GM21825 (cell line): ENCODE measurements around the gene GAS7.

ENCODE experiments used
- ATAC-seq: cut with Tn5 transposase; IDR thresholded peaks from one replicate; pipeline ENCODE4 v1.9.1; 2021; ENCODE audit warnings: mild to moderate bottlenecking, moderate library complexity; ENCODE audit not compliant: unreplicated experiment

The GAS7 gene

DNA sequence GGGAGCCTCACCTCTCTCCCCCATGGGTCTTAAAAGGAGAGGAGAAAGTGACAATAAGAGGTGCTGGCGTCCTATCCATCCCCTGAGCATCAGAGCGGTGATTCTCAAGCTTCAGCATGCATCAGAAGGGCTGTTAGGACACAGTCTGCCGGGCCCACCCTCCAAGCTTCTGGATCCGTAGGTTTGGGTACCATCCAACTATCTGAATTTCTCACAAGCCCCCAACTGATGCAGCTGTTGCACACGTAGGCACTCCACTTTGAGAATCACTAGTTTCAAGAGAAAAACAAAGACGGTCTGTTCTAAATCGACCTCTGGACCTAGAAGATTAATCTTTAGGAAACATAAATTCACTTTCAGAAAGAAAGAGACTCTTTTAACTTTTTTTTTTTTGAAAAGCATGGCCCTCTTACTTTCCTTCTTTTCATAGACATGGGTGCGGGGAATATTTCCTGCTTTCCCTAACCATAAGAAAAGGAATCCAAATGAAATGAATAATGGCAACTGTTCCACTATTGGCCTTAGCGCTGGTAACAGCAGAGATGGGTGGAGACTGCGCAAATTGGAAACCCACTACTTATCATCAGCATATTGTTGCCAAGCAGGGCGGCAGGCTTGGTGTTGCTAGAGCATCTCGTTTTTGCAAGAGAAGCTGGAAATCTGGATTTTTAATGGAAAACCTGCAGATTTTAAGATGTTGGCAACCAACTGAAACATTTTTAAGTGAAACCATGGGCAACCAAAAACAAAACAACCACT is 144.4 kb downstream of the GAS7 start:
- ATAC-seq = no peak

DNA sequence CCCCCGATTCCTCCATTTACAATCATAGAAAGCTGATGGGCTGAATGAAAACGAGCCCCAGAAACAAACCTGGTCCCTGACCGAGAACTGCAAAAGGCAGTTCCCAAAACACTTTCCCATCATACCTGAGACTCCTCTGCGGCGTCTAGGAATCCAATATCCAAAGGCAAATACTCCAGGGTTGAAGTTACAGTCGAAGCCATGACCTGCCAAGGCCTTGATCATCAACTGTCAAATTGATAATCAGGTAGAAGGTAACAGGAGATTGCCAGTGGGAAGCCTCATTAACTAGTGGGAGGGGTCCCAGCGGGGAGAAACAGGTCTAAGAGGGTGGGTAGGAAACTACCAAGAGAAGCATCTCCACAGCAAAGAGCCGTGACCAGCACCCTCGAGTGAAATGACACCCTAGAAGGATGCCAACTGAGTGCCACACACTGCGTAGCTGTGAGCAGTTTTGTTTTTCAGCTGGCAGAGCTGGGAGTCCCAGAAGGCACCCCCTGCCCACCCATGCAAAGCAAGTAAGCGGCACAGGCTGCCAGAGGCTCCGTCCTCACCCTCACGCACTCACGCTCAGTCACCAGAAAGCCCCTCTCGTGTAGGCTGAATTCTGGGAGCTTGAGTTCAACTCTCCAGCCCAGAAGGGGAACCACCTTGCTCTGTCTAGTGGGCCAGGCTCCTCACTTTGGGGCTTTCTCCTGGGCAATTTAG is 146.1 kb downstream of the GAS7 start:
- no peak for ATAC-seq

DNA sequence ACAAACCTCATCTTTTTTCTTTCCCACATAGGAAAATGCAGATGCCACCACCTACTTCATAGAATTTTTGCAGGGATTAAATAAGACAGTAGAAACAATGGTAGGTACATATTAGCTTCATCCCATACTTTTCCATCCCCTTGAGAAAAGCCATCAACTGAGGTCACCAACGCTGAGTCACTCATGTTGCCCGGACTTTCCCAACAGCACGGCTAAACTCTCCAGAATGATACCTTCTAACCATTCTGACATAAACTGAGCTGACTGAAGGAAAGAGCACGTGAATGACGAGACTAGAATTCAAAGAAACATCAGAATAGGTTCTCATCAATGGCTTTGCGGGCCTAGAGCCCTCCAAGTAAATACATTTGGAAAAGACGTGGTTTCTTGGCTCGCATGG is 147.3 kb downstream of the GAS7 start:
- ATAC-seq = peak; percentile 9

DNA sequence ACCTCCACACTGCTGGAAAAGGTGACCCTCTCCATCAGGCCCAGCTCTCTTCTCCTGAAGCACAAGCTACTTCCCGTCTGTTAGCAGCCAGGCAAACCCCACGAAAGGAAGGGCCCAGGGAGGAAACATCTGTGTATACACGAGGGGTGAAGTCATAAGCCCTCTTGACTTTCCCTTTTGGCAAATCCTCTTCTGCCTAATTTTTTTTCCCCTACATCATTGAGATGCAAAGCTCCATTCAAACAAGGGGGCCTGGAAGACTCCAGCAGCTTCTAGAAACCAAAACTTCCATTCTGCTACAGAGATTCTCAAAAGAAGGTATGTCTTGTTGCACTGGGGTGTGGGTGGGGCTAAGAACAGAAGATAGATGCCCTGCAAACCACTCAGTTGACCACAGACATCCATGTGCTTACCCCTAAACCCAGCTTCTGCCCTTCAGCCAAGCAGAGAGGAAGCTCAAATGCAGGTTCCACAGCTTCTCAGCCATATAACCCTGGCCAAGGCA is 147.8 kb downstream of the GAS7 start:
- peak; percentile 45 for ATAC-seq

DNA sequence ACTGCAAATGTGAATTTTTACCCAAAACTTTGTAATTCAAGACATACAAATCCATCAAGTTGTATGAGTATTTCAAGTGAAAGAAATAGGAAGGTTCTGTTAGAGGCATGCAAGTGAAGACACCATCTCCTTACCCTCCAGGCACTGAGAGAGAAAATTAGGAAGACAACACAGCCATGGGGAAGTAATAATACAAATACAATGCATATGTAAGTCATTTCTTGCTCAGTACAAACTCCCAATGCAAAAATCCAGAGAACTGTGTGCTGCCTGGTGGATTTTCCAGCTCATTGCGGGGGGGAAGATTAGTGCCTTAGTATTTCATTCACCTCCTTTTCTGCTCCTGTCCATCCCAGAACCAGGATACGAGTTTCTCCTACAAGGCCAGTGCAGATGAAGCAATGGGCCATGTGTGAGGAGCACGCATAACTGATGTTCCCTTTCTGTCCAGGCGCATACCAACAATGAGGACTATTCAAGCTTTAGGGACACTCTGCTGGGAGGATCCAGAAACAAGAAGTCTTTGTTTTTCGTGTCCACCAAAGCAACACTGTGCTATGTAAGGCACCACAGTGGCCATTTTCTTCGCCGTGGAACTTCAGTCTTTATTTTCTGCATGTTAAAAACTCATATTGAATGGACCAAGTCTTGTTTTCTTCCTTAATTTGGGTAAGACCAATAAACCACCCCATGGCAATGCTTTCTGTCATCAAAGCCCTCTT is 149.6 kb downstream of the GAS7 start:
- no peak for ATAC-seq

DNA sequence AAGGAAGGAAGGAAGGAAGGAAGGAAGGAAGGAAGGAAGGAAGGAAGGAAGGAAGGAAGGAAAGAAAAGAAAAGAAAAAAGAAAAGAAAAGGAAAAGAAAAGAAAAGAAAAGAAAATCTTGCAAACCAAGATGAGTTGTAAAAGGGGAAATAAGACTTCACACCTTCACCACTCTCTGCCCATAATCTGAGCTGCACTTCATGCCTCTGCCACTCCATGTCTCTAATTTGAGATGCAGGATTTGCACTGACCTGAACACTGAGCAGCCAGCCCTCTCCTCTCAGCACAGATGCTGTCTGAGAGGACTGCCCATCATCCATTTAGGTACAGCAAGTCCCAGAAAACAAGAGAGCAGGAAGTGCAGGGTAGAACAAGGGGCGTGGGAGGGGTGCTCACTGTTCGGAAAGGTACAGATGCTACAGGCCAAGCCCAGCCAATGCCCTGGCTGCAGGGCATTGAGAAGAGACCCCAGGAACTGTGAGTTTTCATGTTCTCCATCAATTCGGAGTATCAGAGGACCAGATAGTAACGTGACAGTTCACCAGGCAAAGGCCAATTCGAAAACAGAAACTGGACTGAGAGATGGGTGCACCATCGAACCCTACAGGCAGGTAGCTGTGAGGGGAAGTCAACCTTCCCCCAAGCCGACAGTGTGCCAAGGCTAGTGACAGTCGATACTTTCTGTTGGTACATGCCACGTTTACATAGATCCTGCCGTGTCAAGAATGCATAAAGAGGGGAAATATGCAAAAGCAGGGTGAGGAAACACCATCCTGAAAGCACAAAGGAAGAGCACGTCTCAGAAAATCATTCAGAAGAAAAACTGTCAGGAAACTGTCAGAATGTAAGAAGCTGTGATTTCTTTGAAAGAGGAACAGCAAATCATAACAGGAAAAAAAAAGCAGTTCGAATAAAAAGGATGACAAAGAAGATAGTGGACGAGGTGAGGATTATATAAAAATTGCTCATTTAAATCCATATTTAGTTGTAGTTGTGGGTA is 151.3 kb downstream of the GAS7 start:
- ATAC-seq = peak; percentile 34

DNA sequence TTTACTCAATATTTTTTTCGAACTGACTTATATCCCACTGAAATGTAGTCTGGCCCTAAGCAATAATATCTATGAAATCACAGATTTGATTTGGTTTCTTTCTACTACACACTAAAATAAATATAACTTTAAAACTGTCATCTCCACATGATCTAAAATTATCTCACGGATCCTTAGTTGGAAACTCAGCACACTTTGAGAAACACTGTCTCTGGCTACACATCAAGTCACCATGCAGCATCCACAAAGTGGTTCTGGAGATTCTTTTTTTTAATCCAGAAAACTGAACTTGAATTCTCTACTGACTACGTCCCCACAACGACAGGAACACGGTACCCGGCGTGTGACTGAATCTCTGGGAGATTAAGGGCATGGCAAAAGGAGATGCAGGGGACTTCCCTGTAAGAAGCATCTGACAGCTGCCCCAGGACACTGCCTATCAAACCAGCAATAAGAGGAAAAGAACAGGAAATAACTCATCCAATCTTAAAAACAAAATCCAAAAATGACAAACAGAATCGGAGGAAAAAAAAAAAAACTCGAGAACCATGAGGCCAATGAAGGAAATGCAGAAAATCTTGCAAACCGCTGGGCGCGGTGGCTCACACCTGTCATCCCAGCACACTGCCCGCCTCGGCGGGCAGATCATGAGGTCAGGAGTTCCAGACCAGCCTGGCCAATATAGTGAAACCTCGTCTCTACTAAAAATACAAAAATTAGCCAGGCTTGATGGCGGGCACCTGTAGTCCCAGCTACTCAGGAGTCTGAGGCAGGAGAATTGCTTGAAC is 152.3 kb downstream of the GAS7 start:
- no peak for ATAC-seq

DNA sequence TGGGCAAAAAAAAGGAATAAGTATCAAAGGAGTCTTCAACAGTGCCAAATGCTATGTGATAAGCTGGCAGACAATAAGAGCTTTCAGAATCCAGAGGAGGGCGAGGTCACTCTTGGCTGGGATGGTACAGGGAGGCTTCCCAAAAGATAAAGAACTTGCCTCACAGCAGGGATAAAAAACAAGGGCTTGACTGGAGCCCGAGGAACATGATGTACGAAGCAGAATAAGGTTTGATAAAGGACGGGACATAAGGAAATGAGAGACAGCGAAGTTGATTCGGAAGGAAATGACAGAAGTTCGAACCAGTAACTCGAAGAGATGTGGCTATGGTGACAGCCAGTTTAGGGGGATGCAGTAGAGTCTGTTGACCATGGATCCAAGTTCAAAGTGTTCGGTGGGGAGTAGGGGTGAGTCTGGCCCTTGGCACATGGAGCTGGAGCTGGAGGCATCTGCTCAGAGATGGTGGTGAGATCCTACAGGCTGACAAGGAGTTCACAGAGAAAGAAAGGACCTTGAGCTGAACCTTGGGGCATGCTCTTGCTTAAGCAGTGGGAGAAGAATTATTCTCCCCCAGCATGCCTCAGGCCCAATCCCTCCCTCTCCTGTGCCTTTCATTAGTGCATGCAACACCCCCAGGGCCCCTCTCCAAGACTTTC is 155.7 kb downstream of the GAS7 start:
- no peak for ATAC-seq

DNA sequence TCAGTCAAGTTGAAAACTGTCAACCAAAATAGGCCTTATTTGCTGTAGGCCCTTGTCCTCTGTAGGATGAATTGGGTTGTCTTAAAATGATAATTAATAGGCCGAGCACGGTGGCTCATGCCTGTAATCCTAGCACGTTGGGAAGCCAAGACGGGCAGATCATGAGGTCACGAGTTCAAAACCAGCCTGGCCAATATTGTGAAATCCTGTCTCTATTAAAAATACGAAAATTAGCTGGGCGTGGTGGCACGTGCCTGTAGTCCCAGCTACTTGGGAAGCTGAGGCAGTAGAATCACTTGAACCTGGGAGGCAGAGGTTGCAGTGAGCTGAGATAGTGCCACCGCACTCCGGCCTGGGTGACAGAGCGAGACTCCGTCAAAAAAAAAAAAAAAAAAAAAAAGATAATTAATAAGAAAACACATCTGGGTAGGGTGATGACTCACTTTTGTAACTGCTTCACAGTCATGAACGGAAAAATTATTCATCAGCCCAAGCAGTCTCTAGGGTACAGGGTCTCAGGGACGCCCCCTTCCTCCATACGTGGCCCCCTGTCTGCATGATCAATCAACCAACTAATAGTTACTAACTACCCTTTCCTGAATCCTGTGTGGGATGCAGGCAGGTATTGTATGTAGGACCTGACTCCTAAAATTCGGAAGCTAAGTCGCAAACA is 156.4 kb downstream of the GAS7 start:
- peak; percentile 36 for ATAC-seq

DNA sequence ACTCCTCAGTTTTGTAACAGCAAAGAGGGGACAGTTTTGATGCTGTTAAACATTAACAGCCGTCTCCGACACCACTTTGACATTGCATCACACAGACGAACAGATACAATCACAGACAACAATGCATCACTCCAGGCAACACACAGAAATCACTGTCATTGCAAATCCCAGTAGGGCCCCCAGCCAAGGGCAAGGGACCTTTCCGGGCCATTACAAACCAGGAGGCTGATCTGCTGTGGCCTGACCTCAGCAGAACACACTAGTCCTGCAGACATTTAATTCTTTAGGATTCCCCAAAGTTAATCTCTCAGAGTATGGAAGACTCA is 157.2 kb downstream of the GAS7 start:
- ATAC-seq = no peak

DNA sequence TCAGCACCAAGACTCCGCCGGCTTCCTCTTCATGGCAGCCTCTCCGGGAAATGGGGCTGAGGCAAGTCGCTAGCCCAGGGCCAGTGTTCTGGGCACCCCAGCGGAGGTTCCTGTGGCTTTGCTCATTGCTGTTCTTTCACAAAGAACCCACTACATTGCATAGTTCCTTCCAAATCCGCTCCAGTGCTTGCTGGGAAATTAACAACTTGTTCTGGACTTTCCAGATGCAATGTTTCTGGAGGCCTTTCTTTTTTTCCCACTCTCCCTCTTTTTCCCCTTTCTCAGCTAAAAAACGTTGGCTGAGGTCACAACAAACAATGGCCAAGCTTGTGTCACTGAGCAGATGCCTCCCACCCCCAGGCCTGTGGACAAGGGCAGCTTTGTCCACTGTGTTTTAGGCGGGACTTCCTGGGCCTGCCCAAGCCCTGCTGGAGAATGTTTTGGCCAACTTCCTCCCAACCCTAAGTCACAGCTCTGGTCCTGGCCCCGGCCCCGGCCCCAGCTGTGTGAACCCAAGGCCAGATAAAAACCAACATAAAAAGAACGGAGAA is 161.8 kb downstream of the GAS7 start:
- no peak for ATAC-seq

DNA sequence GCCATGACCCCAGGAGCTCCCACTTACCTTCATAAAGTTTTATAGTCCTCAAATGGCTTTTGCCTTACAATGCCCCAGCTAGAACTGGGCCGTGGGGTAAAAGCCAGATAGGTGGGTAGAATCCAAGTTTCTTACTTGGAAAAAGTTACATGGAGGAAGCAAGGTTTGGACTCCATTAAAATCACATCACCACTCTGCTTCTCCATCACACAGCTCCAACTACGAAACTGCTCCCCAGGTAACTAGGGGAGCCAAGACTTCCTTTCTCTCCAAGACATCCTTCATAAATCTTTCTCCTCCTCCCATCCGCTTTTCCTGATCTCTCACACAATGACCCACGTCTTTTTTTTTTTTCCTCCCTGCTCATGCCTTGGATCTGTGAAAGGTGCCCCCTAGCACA is 162.5 kb downstream of the GAS7 start:
- no peak for ATAC-seq

DNA sequence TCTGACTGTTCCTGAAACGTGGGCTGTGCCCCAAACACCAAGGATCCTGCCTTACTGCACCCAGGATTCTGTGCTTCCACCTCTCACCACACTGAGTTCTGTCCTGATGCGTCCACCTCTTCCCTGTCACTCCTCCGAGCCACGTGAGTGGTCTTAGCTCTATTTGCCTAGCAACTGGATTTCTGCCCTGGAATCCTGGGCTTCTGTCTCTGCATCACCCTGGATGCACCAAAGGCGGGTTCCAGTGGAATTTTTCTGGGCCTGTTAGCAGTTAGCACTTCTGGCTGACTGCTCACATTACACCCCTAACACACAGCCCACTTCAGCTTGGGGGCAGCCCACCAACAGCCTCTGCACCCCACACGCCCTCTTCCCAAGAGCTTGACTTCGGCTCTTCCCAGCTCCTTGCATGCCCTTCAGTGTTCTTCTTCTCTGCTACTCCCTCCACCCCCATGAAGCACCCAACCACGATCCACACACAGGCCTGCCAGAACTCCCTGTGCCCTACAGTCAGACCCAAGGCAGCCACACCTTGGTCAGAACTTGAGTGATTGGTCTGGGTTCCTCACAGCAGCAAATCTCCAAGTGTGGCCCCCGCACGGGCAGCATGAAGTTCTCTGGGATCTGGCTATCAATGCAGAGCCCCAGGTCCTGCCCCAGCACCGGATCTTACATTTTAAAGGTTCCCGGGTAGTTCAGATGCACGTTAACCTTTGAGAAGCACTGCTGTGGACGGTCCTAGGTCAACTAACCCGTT is 163.5 kb downstream of the GAS7 start:
- no peak for ATAC-seq

DNA sequence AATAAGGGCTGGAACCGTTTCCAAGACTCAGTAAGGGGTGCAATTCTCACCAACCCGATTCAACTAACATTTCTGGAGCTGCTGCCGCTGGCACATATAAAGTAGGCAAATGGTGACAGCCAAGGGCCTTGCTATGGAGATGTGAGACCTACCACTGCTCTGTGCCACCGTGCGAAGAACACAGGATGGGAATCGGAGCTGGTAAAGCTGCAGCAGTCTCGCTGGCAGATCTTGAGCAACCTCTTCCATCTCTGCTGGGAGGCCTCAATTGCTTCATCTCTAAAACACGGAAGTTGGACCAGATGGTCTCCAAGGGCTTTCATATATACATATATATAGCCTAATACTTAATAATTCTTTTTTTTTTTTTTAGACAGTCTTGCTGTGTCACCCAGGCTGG is 164.4 kb downstream of the GAS7 start:
- ATAC-seq = no peak

DNA sequence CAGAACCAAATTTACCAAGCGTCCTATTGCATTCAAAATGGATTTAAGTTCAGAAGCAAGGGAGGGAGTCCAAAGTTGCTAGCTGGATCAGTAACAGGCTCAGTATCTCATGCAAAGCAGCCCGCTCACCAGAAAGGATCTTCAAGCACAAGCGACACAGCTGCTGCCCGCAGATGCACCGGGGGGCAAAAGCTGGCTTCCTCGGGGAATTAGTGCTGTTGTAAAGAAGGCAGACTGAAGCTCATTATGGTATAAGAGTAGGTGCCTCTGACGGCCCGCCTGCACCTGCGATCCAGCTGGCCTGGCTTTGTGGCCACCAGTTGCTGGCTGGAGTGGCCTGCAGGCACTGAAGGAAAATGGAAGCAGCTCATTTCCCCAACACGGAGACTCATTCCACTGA is 165.0 kb downstream of the GAS7 start:
- ATAC-seq = no peak

DNA sequence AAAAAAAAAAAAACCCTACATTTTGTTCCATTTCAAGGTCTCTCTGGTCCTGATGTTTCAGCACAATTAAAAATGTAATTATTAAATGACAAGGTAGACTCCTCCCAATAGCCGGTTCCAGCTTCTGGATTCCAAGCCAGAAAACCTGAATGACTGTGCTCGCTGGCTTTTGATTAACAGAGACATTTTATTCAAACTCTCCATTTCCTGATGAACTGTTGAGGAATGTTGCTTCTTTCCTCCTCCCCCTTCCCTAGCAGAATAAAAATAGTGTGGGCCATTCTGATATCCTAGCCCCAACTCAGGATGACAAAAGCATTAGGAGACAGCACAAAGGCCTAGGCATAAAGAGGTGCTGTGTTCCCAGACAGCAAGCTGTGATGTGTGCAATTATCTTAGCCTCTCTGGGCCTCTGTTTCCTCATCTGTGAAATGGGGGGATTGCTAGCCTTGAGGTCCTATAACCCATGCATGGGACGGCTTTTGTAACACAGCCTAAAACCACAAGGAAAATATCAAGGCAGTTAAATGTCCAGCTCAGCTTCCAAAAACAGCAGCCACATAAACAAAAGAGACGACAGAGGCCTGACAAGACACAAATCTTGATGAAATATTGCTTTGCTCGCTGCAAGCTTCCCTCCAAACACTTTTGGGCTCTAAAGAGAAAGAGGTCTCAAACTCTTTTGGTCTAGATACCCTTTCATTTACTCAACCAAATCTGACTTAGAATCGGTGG is 166.1 kb downstream of the GAS7 start:
- ATAC-seq = no peak

DNA sequence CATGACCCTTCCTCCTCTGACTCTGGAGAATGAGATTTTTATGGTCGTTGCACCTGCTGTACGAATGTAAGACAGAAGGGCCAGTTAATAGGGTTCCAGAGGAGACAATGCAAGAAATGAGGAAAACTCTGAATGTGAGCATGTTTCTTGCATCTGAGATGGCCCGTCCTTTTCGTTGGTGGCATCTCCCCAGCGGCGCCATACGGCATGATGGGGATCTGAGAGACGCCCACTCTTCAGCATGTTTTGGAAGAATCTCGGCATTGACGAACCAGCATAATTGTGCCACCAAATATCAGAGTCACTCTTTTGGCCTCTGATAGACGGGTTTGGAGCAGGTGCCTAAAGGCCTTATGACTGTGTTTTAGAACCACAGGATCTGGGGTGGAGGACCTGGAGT is 166.8 kb downstream of the GAS7 start:
- no peak for ATAC-seq
